Measurements from ENCODE around the gene OPRD1. TPM values are rescaled to one million over a fixed set of nuclear protein-coding genes. Genes with fewer than 3 reads are reported as not detected.
"Not testable (repeated sequence)": the region's sequence is repeated elsewhere in the genome, so short reads cannot be mapped to it uniquely, and the experiment has no call there.

Gene OPRD1
- total RNA-seq, 1 donor: not detected

DNA sequence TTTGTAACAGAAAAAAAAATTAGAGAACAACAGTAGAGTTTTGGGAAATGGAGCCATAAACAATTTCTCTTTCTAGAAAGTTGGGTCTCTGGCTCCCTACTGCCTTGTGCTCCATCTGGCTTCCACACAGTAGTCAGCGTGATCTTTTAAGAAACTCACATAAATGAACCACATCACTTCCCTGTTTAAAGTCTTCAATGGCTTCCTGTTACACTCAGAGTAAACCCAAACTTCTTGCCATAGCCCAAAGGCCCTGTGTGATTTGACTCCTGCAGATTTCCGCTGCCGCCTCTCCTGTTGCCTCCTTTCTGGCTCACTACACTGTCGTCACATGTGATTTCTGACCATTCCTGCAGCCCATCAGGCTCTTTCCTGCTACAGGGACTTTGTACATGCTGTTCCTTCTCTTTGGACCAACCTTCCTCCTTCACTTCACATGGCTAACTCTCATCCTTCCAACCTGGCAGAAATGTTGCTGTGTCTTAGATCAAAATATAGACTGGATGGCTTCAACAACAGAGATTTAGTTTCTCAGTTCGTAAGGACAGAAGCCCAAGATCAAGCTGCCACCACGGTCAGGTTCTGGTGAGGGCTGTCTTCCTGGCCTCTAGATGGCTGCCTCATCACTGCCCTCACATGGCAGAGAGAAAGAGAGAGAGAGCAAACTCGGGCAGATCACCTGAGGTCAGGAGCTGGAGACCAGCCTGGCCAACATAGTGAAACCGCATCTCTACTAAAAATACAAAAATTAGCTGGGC is 34.0 kb downstream of the OPRD1 start:
- no peak overlapping the region for H3K4me3 ChIP-seq (ENCODE audit: low read depth, low read length)
- DNase-seq (ENCODE audit: low read depth): no peak
- peak; percentile 3 for TF ChIP-seq CTCF (IDR thresholded peaks at IDR 0.05; ENCODE audit: insufficient read depth, low read length)

DNA sequence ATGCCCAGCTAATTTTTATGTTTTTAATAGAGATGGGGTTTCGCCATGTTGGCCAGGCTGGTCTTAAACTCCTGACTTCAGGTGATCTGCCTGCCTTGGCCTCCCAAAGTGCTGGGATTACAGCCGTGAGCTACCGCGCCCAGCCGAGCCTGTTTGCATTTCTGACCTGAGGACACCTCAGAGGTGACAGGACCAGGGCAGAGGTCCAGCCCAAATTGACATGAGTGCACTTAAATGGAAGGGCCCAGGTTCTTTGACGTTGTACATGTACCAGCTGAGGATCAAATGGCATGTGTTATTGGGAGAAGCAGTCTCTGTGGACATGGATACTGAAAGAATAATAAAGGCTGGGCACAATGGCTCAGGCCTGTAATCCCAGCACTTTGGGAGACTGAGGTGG is 35.2 kb downstream of the OPRD1 start:
- not testable (repeated sequence) for H3K4me3 ChIP-seq (ENCODE audit: low read depth, low read length); DNase-seq (ENCODE audit: low read depth)

DNA sequence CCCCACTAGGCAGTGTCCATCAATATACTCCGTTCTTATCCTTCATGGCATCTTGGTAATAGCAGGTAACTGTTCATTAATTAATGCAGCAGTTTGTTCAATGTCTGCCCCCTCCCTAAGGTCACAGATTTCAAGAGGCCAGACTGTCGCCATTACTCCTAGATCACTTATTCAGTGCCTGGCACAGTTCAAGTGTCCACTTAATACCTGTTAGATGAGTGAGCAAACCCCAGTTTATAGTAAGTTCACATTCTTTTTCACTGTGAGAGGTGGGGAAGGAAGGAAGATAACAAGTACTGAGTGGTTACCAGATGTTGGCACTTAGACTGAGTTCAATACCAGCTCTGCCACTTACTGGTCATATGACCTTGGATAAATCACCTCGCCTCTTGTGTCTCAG is 36.4 kb downstream of the OPRD1 start:
- no peak for TF ChIP-seq CTCF (IDR thresholded peaks at IDR 0.05; ENCODE audit: insufficient read depth, low read length)
- no peak for DNase-seq (ENCODE audit: low read depth)
- H3K4me3 ChIP-seq (ENCODE audit: low read depth, low read length): no peak overlapping the region

DNA sequence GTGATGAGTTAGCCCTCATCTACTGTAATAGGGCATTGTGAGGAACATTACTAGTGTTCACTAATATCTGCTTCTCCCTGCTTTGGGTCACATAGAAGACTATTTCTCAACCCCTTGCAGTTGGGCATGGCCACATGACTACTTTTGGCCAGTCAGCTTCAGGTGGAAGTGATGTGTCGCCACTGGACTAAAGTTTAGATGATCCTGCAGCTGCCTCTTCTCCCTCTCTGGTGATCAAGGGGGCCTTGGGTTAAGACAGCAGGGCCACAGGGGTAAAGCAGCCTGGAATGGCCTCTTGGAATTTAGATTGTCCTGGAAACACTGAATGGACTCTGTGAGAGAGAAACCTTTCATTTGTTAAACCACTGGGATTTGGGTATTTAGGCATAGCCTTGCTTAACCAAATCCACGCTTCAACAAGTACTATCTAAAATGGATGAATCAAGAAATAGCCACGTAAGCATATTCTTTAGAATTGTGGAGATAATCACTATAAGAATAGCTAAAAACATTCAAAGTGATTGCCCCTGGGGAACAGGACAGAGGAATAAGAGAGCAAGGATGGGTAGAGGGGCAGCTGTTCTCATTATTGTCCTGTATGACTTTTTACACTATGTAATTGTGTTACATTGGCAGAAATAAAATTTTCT is 41.2 kb downstream of the OPRD1 start:
- DNase-seq (ENCODE audit: low read depth): no peak
- TF ChIP-seq CTCF (IDR thresholded peaks at IDR 0.05; ENCODE audit: insufficient read depth, low read length): no peak
- no peak overlapping the region for H3K4me3 ChIP-seq (ENCODE audit: low read depth, low read length)

DNA sequence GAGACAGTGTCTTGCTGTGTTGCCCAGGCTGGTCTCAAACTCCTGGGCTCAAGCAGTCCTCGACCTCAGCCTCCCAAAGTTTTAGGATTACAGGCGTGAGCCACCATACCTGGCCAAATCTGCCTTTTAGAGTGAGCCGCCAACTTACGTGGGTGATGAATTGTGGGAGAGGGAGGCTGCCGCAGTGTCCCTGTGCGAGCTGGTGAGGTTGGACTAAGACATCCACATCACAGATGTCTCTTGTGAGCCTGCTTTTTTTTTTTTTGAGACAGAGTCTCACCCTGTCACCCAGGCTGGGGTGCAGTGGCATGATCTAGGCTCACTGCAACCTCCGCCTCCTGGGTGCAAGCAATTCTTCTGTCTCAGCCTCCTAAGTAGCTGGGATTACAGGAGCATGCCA is 42.4 kb downstream of the OPRD1 start:
- not testable (repeated sequence) for DNase-seq (ENCODE audit: low read depth); H3K4me3 ChIP-seq (ENCODE audit: low read depth, low read length)

DNA sequence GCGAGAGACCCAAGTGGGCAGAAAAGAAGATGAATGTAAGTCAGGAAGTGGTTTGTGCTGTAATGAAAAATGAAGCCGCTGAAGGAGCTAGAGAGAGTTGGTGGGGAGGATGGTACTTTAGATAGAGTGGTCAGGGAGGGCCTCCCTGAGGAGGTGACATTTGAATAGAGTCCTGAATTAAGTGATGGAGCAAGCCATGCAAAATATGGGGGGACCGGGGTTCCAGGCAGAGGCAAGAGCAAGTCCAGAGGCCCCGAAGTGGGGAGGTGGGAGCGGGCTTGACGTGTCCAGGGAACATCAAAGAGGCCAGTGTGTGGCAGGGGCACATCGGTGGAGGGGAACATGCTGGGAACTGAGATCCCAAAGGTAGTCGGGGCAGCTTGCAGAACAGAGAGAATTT is 43.1 kb downstream of the OPRD1 start:
- no peak for DNase-seq (ENCODE audit: low read depth)
- TF ChIP-seq CTCF (IDR thresholded peaks at IDR 0.05; ENCODE audit: insufficient read depth, low read length): no peak
- H3K4me3 ChIP-seq (ENCODE audit: low read depth, low read length): no peak overlapping the region

DNA sequence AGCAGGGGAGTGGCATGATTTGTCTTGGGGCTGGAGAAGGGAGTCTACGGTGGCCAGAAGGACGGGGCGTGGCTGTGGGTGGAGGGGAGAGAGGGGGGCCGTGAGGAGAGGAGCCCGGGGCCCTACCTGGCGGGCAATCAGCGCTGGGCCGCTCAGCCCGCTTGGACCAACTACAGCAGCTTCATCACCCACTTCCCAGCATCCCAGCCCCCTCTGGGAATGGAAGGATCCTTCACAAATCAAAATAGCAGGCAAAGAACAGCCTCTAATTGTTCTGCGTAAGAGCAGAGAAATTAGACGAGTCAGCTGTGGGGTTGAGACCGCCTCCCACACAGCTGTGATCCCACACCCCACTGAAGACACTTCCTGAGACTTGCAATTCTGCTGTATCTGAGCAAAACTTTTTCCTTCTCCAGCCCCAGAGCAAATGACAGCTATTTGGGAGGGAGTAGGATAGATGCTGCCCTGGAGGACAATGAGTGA is 43.5 kb downstream of the OPRD1 start:
- TF ChIP-seq CTCF (IDR thresholded peaks at IDR 0.05; ENCODE audit: insufficient read depth, low read length): no peak
- H3K4me3 ChIP-seq (ENCODE audit: low read depth, low read length): no peak overlapping the region
- DNase-seq (ENCODE audit: low read depth): peak; percentile 6

DNA sequence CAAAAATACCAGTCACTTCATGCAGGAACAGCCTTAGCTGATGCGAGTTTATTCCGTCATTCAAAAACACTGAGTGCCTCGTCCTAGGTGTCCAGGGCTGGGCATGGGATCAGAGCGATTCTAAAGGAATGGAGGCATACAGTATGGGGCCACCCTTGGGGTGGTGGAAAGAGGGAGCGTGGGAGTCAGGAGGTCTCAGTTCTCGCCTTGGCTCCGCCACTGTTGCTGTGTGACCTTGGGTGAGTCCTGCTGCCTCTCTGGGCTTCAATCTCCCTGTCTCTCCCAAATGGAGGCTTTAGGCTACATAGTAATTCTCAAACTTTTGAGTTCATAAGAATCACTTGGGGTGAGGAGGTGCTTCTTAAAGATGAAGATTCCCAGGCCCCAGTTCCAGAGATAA is 44.0 kb downstream of the OPRD1 start:
- TF ChIP-seq CTCF (IDR thresholded peaks at IDR 0.05; ENCODE audit: insufficient read depth, low read length): no peak
- no peak for DNase-seq (ENCODE audit: low read depth)

More for the DNA sequence above, 44.0 kb downstream of the OPRD1 start:
- H3K4me3 ChIP-seq (ENCODE audit: low read depth, low read length): no peak overlapping the region
